IPS-18c (cell line): ENCODE data around the gene KCNE4.

Experiments used
- H3K4me3 ChIP-seq: 2 replicates; pipeline ENCODE4 v1.7.0; 2013; ENCODE audit warnings: low read depth, mild to moderate bottlenecking, low read length, moderate library complexity; ENCODE audit not compliant: insufficient read depth
- H3K9me3 ChIP-seq: one replicate; pipeline ENCODE4 v1.6.1; 2013; ENCODE audit warnings: mild to moderate bottlenecking, low read length, moderate library complexity; ENCODE audit not compliant: control insufficient read depth, insufficient read depth

KCNE4 gene

GRCh38 chr2:223036790-223037444, 15.1 kb upstream of the KCNE4 start:
- H3K9me3 ChIP-seq = peaks cover 3% of the 10 kb centered on the region
- H3K4me3 ChIP-seq = no peak overlapping the region

GRCh38 chr2:223037445-223037800, 14.6 kb upstream of the KCNE4 start:
- Histone ChIP-seq H3K4me3 (no peak overlapping the region), H3K9me3 (peaks cover 3% of the 10 kb centered on the region)

GRCh38 chr2:223039618-223040017, 12.4 kb upstream of the KCNE4 start:
- Histone ChIP-seq H3K4me3 (no peak overlapping the region), H3K9me3 (no peaks in the 10 kb centered on the region)

GRCh38 chr2:223040527-223040926, 11.5 kb upstream of the KCNE4 start:
- Histone ChIP-seq H3K9me3 (no peaks in the 10 kb centered on the region), H3K4me3 (no peak overlapping the region)

GRCh38 chr2:223041527-223042109, 10.4 kb upstream of the KCNE4 start:
- Histone ChIP-seq H3K4me3 (no peak overlapping the region), H3K9me3 (no peaks in the 10 kb centered on the region)

- no peak overlapping the region for H3K4me3 ChIP-seq
These were observed 9.7 kb upstream of the KCNE4 start for GRCh38 chr2:223042284-223042683.

GRCh38 chr2:223042704-223043118, 9.3 kb upstream of the KCNE4 start:
- no peaks in the 10 kb centered on the region for H3K9me3 ChIP-seq
- no peak overlapping the region for H3K4me3 ChIP-seq

More at GRCh38 chr2:223042284-223042683, 9.7 kb upstream of the KCNE4 start:
- H3K9me3 ChIP-seq = no peaks in the 10 kb centered on the region

GRCh38 chr2:223043164-223043941, 8.6 kb upstream of the KCNE4 start:
- H3K9me3 ChIP-seq = no peaks in the 10 kb centered on the region
- no peak overlapping the region for H3K4me3 ChIP-seq

GRCh38 chr2:223044092-223044836, 7.7 kb upstream of the KCNE4 start:
- no peak overlapping the region for H3K4me3 ChIP-seq

GRCh38 chr2:223044916-223045700, 6.9 kb upstream of the KCNE4 start:
- Histone ChIP-seq H3K9me3 (no peaks in the 10 kb centered on the region), H3K4me3 (no peak overlapping the region)

More at GRCh38 chr2:223044092-223044836, 7.7 kb upstream of the KCNE4 start:
- no peaks in the 10 kb centered on the region for H3K9me3 ChIP-seq

- Histone ChIP-seq H3K9me3 (no peaks in the 10 kb centered on the region), H3K4me3 (no peak overlapping the region)
These were observed 5.4 kb upstream of the KCNE4 start for GRCh38 chr2:223046470-223047040.

- Histone ChIP-seq H3K9me3 (no peaks in the 10 kb centered on the region), H3K4me3 (no peak overlapping the region)
These were observed 4.7 kb upstream of the KCNE4 start for GRCh38 chr2:223047260-223047761.

- H3K4me3 ChIP-seq = no peak overlapping the region
- H3K9me3 ChIP-seq = no peaks in the 10 kb centered on the region
These were observed 3.5 kb upstream of the KCNE4 start for GRCh38 chr2:223048519-223048918.

- peaks cover 2% of the 10 kb centered on the region for H3K9me3 ChIP-seq
- H3K4me3 ChIP-seq = no peak overlapping the region
These were observed 2.6 kb upstream of the KCNE4 start for GRCh38 chr2:223049356-223049755.

GRCh38 chr2:223050188-223050587, 1.8 kb upstream of the KCNE4 start:
- H3K4me3 ChIP-seq = peak overlapping the region; percentile 15; the same call in 1 of the 2 replicates
- H3K9me3 ChIP-seq = peaks cover 2% of the 10 kb centered on the region

GRCh38 chr2:223050900-223051504, 988 bp upstream of the KCNE4 start:
- peaks cover 2% of the 10 kb centered on the region for H3K9me3 ChIP-seq
- H3K4me3 ChIP-seq = no peak overlapping the region
